Epithelial cell of alveolus of lung (primary cell): ENCODE results near the gene ADAMTS8. TPM values are rescaled to one million over a fixed set of nuclear protein-coding genes. Genes with fewer than 3 reads are reported as not detected.

ENCODE experiments used
- total RNA-seq: library from RNA; depleted of rRNA; stranded (reverse); fragments of >200 nt; gene quantifications from 2 replicates; pipeline ENCODE4 v1.2.1, GENCODE V29; 2015

ADAMTS8 gene
- under 0.01 and 3.8 TPM in 2 replicates for total RNA-seq

GRCh38 chr11:130428316-130429119 is at the start of gene ADAMTS8:
ADAMTS8 (minus strand) TSS chr11:130428609; CDS start chr11:130428286, 323 bp downstream.

GRCh38 chr11:130448416-130449309 is 20.3 kb upstream of the ADAMTS8 start, which contains the start of gene ADAMTS15:
ADAMTS15 (plus strand) TSS chr11:130448645; CDS start chr11:130448974, 329 bp downstream.

Other genes with a start within 250 kb of the ADAMTS8 start
- gene ZBTB44, start 113.7 kb downstream of the ADAMTS8 start, total RNA-seq: 11.8 and 27.4 TPM in 2 replicates
- 1.4 and 20.4 TPM in 2 replicates for gene ADAMTS15, start 20.0 kb upstream of the ADAMTS8 start, total RNA-seq